Smooth muscle cell of the brain vasculature (primary cell): ENCODE results near the gene ZNF790.
A peak's percentile ranks its signal among the peaks of the same experiment; 100 is the strongest.

Experiments
- DNase-seq: peaks from one replicate; pipeline ENCODE4 v3.0.0-alpha.2; 2012; ENCODE audit warnings: low read depth, low spot score

Gene ZNF790

DNA sequence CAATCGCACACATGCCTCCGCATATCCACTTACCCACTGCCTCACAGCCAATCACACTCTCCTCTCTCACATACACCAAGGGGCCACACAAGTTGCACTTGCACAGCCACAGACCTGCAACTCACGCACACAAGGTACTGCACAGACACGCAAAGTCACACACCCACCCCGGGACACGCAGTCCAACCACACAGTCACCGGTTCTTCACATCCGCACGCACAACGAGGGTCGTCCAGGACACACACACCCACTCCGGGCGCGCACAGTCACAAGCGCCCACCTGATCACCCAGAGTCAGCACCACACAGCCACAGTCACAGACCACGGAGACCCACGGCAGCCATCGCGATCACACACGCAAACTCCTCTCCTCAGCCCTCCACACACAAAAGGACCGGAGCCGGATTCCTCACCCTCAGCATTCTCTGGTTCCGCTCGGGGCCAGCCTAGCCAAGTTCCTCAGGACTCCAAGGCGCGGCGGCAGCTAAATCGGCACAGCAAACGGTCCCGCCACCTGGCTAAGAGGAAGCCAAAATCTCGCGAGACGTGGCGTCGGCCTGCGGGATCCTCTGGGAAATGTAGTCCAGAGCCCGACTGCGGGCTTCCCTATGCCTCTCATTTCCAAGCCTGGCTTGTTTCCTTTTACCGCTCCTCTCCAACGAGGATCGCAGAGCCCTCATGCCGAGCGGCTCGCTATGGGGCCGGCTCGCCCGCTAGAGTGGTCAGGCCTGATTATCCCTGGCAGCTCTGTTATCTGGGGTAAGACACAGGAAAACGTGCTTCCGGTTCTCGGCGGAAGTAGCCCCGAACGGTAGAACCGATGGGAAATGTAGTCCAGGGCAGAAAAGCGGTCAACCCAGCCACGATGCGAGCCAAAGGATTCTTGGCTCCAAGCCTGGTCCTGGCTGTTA lies 65.6 kb downstream of the ZNF790 start, which contains the start of gene ZNF850:
Gene ZNF850, minus strand, starts transcription at position 497 of the 912 bp plus-strand sequence. CDS start 10,201 bp downstream, outside the sequence.
- DNase-seq, result peak; percentile 79

DNA sequence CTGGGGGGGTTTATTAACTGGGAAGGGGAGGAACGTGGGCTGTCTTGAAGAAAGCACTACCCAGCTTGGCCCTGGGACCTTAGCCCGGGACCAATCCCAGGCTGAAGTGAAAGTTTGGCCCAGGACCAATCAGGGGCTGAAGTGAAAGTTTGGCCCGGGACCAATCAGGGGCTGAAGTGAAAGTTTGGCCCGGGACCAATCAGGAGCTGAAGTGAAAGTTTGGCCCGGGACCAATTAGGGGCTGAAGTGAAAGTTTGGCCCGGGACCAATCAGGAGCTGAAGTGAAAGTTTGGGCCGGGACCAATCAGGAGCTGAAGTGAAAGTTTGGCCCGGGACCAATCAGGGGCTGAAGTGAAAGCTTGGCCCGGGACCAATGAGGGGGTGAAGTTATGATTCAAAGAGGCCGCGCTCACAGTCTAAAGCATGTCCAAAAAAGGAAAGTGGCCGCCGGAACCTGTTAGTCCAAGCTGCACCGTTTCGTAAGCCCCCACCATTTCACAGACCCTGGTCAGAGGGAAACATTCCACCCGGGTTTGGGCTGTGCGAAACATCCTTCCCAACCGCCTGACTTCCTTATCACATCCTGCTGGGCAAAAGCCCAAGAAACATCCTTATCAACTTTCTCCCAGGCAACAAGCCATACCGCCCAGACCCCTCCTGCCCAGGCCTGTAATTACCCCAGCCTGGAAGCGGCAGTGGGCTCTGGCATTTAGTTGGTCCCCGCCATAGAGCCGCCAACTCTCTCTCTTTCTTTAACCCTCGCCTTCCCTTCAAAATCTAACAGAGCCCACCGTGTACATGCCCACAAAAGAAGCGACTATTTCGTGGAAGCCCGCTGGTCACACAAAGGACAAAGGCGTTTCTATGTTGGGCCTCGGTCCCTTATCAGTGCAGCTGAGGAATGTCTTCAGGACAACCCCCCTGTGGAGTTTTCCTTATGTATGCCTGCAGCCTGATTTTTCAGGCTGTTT lies 66.6 kb downstream of the ZNF790 start:
- DNase-seq, result peak; percentile 33
